PC-9 (cell line): Measurements from ENCODE around the gene MCTP1. TPM values are rescaled to one million over a fixed set of nuclear protein-coding genes. Genes with fewer than 3 reads are reported as not detected.

Source experiments
- BruUV-seq: library from RNA; stranded (reverse); fragments of 400-500 nt; replicated peaks from 2 replicates; lab custom pipeline; 2021; lab: Mats Ljungman, UMichigan
- CTCF ChIA-PET: fragments of 300-600 bp; sonication (Branson Sonifier 250); formaldehyde crosslinking; loops from one replicate; lab custom pipeline; 2022; ENCODE audit warnings: antibody characterized with exemption; lab: Charles Lee
- POLR2A ChIA-PET: fragments of 300-600 bp; sonication (Branson Sonifier 250); formaldehyde crosslinking; loops from one replicate; lab custom pipeline; 2022; ENCODE audit warnings: antibody characterized with exemption; ENCODE audit not compliant: unreplicated experiment; lab: Charles Lee
- DNase-seq, 2 experiments: peaks; one replicate each; pipeline versions ENCODE4 v3.0.0 to v3.0.0-alpha.2; 2015 to 2022; ENCODE audit warnings: mixed read lengths in 1 of 2
- H2AFZ ChIP-seq: fragments of 200-600 bp; sonication (generic); 2 replicates; pipeline ENCODE4 v1.8.1; 2017; ENCODE audit warnings: antibody characterized with exemption
- H3F3A ChIP-seq: fragments of 200-600 bp; sonication (generic); 2 replicates; pipeline ENCODE4 v1.8.1; 2017; ENCODE audit warnings: antibody characterized with exemption, mild to moderate bottlenecking, low read depth; ENCODE audit not compliant: insufficient read depth
- H3K27ac ChIP-seq: fragments of 200-600 bp; sonication (generic); 2 replicates; pipeline ENCODE4 v1.6.1; 2016; ENCODE audit warnings: mixed run types
- H3K27me3 ChIP-seq: fragments of 200-600 bp; sonication (generic); 2 replicates; pipeline ENCODE4 v1.6.1; 2016; ENCODE audit warnings: low read depth, mixed run types; ENCODE audit not compliant: insufficient read depth
- H3K36me3 ChIP-seq: fragments of 200-600 bp; sonication (generic); 2 replicates; pipeline ENCODE4 v1.6.1; 2016; ENCODE audit warnings: low read depth, mixed run types
- H3K4me1 ChIP-seq: fragments of 200-600 bp; sonication (generic); replicated peaks from 2 replicates; pipeline ENCODE4 v1.6.1; 2016; ENCODE audit warnings: mixed run types; ENCODE audit not compliant: insufficient read depth
- H3K4me2 ChIP-seq: fragments of 200-600 bp; sonication (generic); 2 replicates; pipeline ENCODE4 v1.6.1; 2017; ENCODE audit warnings: mixed run types
- H3K4me3 ChIP-seq: fragments of 200-600 bp; sonication (generic); 2 replicates; pipeline ENCODE4 v1.6.1; 2016; ENCODE audit warnings: mixed run types
- H3K79me2 ChIP-seq: fragments of 200-600 bp; sonication (generic); 2 replicates; pipeline ENCODE4 v1.6.1; 2017; ENCODE audit warnings: low read depth, mixed run types
- H3K9me2 ChIP-seq: fragments of 200-600 bp; sonication (generic); 2 replicates; pipeline ENCODE4 v1.8.1; 2017; ENCODE audit warnings: mild to moderate bottlenecking; ENCODE audit not compliant: insufficient read depth
- H3K9me3 ChIP-seq: fragments of 200-600 bp; sonication (generic); 2 replicates; pipeline ENCODE4 v1.8.1; 2016; ENCODE audit warnings: low read depth; ENCODE audit not compliant: insufficient read depth
- H4K20me1 ChIP-seq: fragments of 200-600 bp; sonication (generic); 2 replicates; pipeline ENCODE4 v1.8.1; 2017; ENCODE audit not compliant: insufficient read depth
- CTCF ChIP-seq: fragments of 200-600 bp; sonication (generic); conservative IDR thresholded peaks from 2 replicates; pipeline ENCODE4 v1.6.1; 2017; ENCODE audit warnings: mixed run types, antibody characterized with exemption, mild to moderate bottlenecking, moderate library complexity
- EZH2 ChIP-seq: fragments of 200-600 bp; sonication (generic); IDR thresholded peaks from 2 replicates; pipeline ENCODE4 v1.8.0; 2017; ENCODE audit warnings: antibody characterized with exemption, low read depth
- intact Hi-C: fragments of 100-400 bp; cut with micrococcal nuclease; formaldehyde crosslinking; loops from one replicate; pipeline ENCODE4 v1.10.0; 2022; ENCODE audit not compliant: unreplicated experiment
- total RNA-seq: library from RNA; stranded (reverse); gene quantifications from 2 replicates; pipeline ENCODE4 v1.2.3, GENCODE V29; 2021

Gene MCTP1
- total RNA-seq, 1 experiment from 2014 or later: 3.9 TPM

GRCh38 chr5:95069021-95069420 lies 215.9 kb downstream of the MCTP1 start:
- DNase-seq: no peak
- no peaks in the 10 kb centered on the region for H3K36me3 ChIP-seq
- H3K27me3 ChIP-seq: no peaks in the 10 kb centered on the region
- BruUV-seq: no TSS peak
- CTCF ChIA-PET: no interaction called here
- no peaks in the 10 kb centered on the region for H3K9me2 ChIP-seq
- H3K4me3 ChIP-seq: no peak overlapping the region
- H3K27ac ChIP-seq: no peak overlapping the region
- no peaks in the 10 kb centered on the region for H3K79me2 ChIP-seq
- no peaks in the 10 kb centered on the region for H3K4me1 ChIP-seq
- POLR2A ChIA-PET: interaction anchor here (0.6 kb wide), 1 partner anchor 15 kb away, joined by 3 read pairs; no protein-coding TSS in a partner anchor
- no peak overlapping the region for H2AFZ ChIP-seq
- H3K9me3 ChIP-seq: no peaks in the 10 kb centered on the region
- intact Hi-C loops: no loop called here
- no peak for TF ChIP-seq EZH2
- no peak for TF ChIP-seq CTCF
- H3F3A ChIP-seq: no peaks in the 10 kb centered on the region
- no peak overlapping the region for H3K4me2 ChIP-seq
- H4K20me1 ChIP-seq: no peaks in the 10 kb centered on the region

- no peak overlapping the region for H3K4me3 ChIP-seq
- ChIA-PET CTCF (no interaction called here), POLR2A (interaction anchor here (0.6 kb wide), 1 partner anchor 15 kb away, joined by 3 read pairs; no protein-coding TSS in a partner anchor)
- H3K9me3 ChIP-seq: no peaks in the 10 kb centered on the region
- no peaks in the 10 kb centered on the region for H3F3A ChIP-seq
- TF ChIP-seq CTCF (no peak), EZH2 (no peak)
- H3K79me2 ChIP-seq: no peaks in the 10 kb centered on the region
- no peaks in the 10 kb centered on the region for H3K9me2 ChIP-seq
- H3K4me1 ChIP-seq: no peaks in the 10 kb centered on the region
- DNase-seq: no peak
- no peaks in the 10 kb centered on the region for H4K20me1 ChIP-seq
- H3K27me3 ChIP-seq: no peaks in the 10 kb centered on the region
- H3K27ac ChIP-seq: no peak overlapping the region
- intact Hi-C loops: no loop called here
- no peak overlapping the region for H3K4me2 ChIP-seq
- BruUV-seq: no TSS peak
- H3K36me3 ChIP-seq: no peaks in the 10 kb centered on the region
- peak overlapping the region; percentile 43; the same call in 1 of the 2 replicates for H2AFZ ChIP-seq
These were observed 216.5 kb downstream of the MCTP1 start for GRCh38 chr5:95068289-95068910.

GRCh38 chr5:95066048-95066447 lies 218.8 kb downstream of the MCTP1 start:
- Histone ChIP-seq H3K36me3 (no peaks in the 10 kb centered on the region), H3K27me3 (no peaks in the 10 kb centered on the region), H3K9me2 (no peaks in the 10 kb centered on the region), H3K79me2 (no peaks in the 10 kb centered on the region), H3K4me1 (no peaks in the 10 kb centered on the region), H3K9me3 (no peaks in the 10 kb centered on the region), H3K4me3 (no peak overlapping the region), H2AFZ (no peak overlapping the region), H3F3A (no peaks in the 10 kb centered on the region), H3K27ac (no peak overlapping the region), H4K20me1 (no peaks in the 10 kb centered on the region), H3K4me2 (no peak overlapping the region)
- no peak for DNase-seq
- POLR2A ChIA-PET: no interaction called here
- intact Hi-C loops: no loop called here
- CTCF ChIA-PET: no interaction called here
- no TSS peak for BruUV-seq
- TF ChIP-seq EZH2: no peak
- TF ChIP-seq CTCF: no peak
